HPDE6-E6E7 (cell line): ENCODE results near the gene CLDN22.
"Not testable (repeated sequence)": the region's sequence is repeated elsewhere in the genome, so short reads cannot be mapped to it uniquely, and the experiment has no call there.

ENCODE experiments used
- DNase-seq: peaks from one replicate; pipeline ENCODE4 v3.0.0; 2011; ENCODE audit warnings: missing footprints; ENCODE audit errors: extremely low spot score

Gene CLDN22

GRCh38 chr4:183347146-183347545 is 27.1 kb upstream of the CLDN22 start:
- DNase-seq = no peak

- no peak for DNase-seq
Measured at GRCh38 chr4:183345261-183345660, 25.2 kb upstream of the CLDN22 start.

- DNase-seq = no peak
Measured at GRCh38 chr4:183344523-183345255, 24.6 kb upstream of the CLDN22 start.

DNA sequence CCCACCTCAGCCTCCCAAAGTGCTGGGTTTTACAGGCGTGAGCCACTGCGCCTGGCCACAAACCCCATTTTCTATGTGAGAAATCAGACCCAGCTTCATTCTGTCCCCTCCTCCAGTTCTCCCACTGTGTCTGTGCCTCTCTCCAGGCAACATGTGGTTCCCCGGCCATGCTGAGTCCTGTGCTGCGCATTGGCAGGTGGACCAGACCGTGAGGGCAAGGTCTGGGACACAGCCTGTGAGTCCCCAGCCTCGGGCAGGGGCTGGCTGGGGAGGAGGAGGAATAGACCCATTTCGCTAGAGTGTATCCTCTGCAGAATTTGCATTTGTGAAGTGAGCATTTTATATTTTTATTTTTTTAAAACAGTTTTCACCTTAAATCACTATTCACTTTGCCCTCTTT is 23.7 kb upstream of the CLDN22 start:
- DNase-seq = no peak

- DNase-seq = no peak
Measured at GRCh38 chr4:183342541-183343533, 22.8 kb upstream of the CLDN22 start.

DNA sequence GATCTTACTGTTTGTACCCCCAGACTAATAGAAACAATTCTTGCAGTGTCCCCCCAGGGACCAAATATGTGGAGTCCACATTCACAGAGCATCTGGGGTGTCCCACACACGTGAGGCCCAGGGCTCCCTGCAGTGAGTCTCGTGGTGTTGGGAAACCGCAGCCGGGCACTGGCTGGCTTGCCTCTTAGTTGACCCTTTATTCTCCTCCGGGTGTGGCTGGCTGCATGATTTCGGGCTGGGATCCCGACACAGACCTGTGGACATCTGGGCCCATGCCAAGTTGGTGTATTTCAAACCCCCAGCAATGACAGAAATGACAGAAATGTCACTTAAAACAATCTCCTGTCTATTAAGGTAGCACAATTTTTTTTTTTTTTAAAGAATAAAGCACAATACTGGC is 17.8 kb upstream of the CLDN22 start:
- no peak for DNase-seq

DNA sequence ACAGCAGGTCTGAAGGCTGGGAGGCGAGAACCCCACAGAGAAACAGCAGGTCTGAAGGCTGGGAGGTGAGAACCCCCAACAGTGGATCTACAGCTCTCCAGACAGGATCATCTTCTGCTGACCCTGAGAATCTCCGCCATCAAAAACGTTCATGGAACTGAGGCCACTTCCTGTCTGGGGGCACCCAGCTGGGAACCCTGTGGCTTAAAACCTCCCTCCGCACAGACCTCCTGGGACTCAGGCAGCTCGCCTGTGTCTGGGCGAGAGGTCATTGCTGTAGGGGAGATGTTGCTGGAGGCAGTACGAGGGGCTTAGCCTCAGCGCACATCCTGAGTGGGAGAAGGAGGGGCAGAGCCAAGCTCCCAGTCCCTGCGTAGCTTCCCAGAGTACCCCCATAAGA is 17.3 kb upstream of the CLDN22 start:
- no peak for DNase-seq

GRCh38 chr4:183335369-183335940 is 15.4 kb upstream of the CLDN22 start:
- DNase-seq = peak; percentile 58

GRCh38 chr4:183333983-183334382 is 13.9 kb upstream of the CLDN22 start:
- DNase-seq = peak; percentile 21

GRCh38 chr4:183333202-183333601 is 13.1 kb upstream of the CLDN22 start:
- no peak for DNase-seq

- no peak for DNase-seq
Measured at GRCh38 chr4:183332447-183332846, 12.4 kb upstream of the CLDN22 start.

GRCh38 chr4:183330841-183331240 is 10.8 kb upstream of the CLDN22 start:
- no peak for DNase-seq

DNA sequence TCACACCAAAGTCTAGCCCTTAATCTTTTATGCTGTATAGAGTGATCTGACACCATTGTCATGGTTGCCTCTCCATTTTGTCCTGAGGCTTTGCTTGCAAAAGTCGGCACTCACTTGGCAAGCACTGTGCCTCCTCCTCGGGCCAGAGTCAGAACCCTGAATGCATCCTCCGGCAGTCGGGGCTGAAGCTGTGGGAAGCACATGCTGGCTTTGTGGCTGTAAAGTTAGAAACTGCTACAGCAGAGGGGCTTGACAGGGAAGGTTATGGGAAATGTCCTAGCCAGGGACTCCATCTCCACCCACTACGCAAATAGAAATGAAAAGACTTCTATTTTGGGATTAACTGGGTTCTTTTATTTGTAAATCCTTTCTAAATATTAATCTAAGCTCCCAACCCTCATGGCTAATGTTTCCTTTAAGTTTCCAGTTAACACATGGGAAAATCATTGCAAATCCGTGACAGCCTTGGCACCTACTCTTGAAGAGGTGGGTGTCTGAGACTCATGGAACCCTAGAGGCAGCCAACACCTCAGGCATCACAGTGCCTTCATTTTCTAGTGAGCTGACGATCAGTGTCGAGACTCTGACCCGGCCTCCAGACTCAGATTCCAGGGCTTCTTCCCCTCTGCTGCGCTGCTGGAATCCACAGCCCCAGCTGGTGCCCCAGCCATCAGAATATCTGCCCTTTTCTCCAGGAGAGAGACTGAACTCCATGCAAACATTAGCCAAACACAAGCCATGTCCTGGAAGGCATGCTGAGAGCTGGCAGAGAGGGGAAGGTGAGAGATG is 10.1 kb upstream of the CLDN22 start:
- no peak for DNase-seq

- DNase-seq = no peak
Measured at GRCh38 chr4:183329244-183329643, 9.2 kb upstream of the CLDN22 start.

DNA sequence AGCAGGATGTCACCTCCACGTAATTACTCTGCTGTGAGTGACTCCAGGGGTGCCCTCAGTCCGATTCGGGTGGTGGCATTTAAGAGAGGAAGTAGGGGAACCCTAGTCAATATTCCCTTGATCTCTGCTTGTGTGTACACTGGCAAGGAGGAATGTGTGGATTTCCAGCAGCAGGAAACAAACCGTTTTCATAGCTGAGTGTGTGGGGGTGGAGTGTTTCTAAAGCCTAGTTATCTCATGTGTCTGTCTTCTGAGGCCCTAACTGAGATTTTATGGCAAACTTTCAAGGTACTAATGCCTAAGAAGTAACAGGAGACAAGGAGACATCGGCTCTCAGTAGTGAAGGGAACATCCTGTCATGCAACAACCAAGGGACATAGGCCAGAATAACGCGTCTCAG is 8.8 kb upstream of the CLDN22 start:
- no peak for DNase-seq

DNA sequence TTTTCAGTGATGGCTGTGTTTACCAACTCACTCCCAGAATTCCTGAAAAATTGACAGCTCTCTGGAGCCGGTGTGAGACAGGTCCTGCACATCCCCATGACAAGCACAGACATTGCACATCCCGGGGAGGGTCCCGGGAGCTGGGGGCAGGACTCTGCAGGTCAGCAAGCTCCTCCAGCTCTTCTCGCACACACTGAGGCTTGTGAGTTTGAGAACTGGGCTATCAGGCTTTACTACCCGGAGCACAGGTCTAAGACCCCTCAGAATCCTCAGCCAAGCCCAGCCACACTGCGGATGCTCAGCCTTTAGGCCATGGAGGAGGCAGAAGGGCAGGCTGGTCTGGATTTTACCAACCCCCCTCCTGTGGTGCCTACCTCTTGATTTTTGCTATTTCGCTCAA is 7.8 kb upstream of the CLDN22 start:
- no peak for DNase-seq

- no peak for DNase-seq
Measured at GRCh38 chr4:183326853-183327252, 6.8 kb upstream of the CLDN22 start.

- DNase-seq = not testable (repeated sequence)
Measured at GRCh38 chr4:183326387-183326786, 6.3 kb upstream of the CLDN22 start.

- DNase-seq = no peak
Measured at GRCh38 chr4:183324619-183325018, 4.5 kb upstream of the CLDN22 start.

DNA sequence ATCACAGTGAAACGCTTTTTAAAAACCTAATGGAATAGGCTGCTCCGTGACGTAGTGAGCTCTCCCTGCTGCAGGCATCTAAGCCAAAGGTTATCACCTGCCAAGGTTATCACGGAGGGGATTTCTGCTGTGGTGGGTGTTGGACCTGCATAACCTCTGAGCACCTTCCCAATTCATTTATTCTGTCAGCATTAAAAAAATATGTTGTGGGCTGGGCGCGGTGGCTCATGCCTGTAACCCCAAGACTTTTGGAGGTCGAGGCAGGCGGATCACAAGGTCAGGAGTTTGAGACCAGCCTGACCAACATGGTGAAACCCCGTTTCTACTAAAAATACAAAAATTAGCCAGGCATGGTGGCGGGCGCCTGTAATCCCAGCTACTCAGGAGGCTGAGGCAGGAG is 4.0 kb upstream of the CLDN22 start:
- DNase-seq = not testable (repeated sequence)

DNA sequence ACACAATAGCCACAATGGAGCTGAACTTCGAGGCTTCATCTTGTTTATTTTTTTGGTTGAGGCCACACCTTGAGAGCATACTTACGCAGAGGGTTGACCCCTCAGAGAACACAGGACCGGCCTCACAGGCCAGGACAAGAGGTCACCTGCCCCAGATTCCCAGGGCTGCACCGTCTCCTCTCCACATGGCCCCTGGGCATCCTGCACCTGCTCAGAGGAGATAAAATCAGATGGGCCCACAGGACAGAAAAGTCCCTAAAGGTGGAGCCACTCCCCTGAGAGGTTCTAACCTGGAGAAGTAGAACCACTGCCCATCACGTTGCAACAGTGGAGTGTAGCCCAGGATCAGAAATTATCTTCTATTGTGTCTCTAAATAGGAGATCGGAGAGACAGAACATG is 3.2 kb upstream of the CLDN22 start:
- no peak for DNase-seq

DNA sequence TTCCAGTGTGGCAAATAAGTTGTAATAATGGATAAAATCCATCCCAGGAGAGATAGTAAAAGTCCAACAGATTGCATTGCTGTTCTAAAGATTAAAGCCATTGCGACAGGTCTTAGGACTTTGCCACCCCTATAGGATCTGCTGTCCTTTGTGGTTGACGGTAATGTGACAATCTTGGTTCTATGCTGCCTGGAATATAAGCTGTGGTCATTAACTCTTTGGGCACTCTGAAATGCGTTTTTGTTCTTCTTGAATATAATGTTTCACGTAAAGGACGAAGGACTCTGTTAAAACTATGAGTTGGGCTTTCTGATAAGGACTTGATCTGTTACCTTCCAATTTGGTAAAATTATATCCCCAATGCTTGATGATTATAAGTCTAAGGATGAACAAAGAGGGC is 2.2 kb upstream of the CLDN22 start, which contains the start of gene CLDN24:
CLDN24 (minus strand) TSS at position 101 of the 400 bp plus-strand sequence; CDS start at position 101, 0 bp downstream.
- no peak for DNase-seq
